CD4-positive, alpha-beta T cell treated with Interleukin-6 at 100 ng/mL for 8 hours (primary cell): ENCODE results near the gene PTPRF.

Experiments used
- DNase-seq: peaks from one replicate; pipeline ENCODE4 v3.0.0-alpha.2; 2020; ENCODE audit warnings: mixed read lengths, low spot score

Gene PTPRF

GRCh38 chr1:43669878-43670277 lies 139.2 kb downstream of the PTPRF start:
- DNase-seq: no peak

DNA sequence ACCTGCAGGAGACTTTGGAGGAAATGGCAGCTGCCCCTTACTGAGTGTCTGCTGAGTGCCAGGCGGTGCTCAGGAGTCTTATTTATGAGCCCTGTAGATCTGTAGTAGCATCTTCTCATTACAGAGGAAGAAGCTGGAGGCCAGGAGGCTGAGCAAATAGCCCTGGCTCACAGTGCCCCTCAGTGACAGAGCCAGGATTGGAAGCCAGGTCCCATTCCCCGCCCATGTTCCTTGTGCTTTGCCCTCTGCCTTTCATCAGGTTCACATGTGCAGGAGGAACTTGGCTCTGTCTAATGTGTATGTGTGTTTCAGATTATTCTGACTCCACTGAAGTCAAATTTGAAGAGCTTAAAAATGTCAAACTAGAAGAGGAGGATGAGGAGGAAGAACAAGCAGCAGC lies 140.5 kb downstream of the PTPRF start:
- no peak for DNase-seq

- no peak for DNase-seq
These were observed 141.1 kb downstream of the PTPRF start for GRCh38 chr1:43671626-43672330.

DNA sequence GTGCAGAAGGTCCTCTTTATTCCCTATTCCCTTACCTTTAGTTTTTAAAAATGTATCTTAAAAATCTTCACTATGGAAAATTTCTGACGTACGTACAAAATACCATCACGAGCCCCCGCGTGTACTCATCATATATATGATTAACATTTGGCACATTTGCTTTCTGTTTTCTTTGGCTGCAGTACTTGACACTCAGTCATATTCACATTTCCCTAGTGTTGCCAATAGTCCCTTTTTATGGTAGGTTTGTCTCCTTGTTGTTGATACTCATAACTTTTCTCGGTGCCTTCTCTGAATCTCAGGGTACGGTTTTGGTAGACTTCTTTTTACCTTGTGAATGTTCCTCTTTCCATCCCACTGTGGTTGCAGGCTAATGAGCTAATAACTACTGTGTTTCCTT lies 142.6 kb downstream of the PTPRF start:
- DNase-seq: no peak
